Measurements from ENCODE around the gene HOPX.

- no peak for TF ChIP-seq MAX (IDR thresholded peaks at IDR 0.05; ENCODE audit: low read depth, low read length)
- TF ChIP-seq, protein P1, sequence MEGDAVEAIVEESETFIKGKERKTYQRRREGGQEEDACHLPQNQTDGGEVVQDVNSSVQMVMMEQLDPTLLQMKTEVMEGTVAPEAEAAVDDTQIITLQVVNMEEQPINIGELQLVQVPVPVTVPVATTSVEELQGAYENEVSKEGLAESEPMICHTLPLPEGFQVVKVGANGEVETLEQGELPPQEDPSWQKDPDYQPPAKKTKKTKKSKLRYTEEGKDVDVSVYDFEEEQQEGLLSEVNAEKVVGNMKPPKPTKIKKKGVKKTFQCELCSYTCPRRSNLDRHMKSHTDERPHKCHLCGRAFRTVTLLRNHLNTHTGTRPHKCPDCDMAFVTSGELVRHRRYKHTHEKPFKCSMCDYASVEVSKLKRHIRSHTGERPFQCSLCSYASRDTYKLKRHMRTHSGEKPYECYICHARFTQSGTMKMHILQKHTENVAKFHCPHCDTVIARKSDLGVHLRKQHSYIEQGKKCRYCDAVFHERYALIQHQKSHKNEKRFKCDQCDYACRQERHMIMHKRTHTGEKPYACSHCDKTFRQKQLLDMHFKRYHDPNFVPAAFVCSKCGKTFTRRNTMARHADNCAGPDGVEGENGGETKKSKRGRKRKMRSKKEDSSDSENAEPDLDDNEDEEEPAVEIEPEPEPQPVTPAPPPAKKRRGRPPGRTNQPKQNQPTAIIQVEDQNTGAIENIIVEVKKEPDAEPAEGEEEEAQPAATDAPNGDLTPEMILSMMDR (IDR thresholded peaks at IDR 0.05; ENCODE audit: low read depth, low read length) = no peak
Measured at GRCh38 chr4:56683455-56683854, 2.4 kb upstream of the HOPX start.

Data from NB4 (cell line).